ENCODE results near the gene ACAP2.

ACAP2 gene

DNA sequence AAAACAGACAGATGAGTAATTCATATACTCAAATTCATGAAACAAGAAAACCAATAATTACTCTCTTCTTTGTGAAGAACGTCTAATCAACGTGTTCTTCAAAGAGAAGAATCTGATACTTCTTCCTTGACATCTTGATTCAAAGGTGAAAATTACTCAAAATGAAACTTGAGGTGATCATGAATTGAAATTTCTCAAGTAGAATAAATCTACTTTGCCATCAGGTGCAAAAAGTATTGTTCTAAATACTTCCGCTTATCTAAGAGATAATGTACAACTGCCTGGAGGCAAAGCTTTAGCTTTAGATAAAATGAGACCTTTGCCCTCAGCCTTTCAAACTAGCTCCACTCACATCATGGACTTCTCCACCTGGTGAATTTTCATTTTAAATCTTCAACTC is 158.0 kb downstream of the ACAP2 start:
- no peak overlapping the region for H3K27ac ChIP-seq
- TF ChIP-seq ZFX (IDR thresholded peaks at IDR 0.05): no peak
- TF ChIP-seq, protein P1, sequence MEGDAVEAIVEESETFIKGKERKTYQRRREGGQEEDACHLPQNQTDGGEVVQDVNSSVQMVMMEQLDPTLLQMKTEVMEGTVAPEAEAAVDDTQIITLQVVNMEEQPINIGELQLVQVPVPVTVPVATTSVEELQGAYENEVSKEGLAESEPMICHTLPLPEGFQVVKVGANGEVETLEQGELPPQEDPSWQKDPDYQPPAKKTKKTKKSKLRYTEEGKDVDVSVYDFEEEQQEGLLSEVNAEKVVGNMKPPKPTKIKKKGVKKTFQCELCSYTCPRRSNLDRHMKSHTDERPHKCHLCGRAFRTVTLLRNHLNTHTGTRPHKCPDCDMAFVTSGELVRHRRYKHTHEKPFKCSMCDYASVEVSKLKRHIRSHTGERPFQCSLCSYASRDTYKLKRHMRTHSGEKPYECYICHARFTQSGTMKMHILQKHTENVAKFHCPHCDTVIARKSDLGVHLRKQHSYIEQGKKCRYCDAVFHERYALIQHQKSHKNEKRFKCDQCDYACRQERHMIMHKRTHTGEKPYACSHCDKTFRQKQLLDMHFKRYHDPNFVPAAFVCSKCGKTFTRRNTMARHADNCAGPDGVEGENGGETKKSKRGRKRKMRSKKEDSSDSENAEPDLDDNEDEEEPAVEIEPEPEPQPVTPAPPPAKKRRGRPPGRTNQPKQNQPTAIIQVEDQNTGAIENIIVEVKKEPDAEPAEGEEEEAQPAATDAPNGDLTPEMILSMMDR (conservative IDR thresholded peaks at IDR 0.05): no peak

DNA sequence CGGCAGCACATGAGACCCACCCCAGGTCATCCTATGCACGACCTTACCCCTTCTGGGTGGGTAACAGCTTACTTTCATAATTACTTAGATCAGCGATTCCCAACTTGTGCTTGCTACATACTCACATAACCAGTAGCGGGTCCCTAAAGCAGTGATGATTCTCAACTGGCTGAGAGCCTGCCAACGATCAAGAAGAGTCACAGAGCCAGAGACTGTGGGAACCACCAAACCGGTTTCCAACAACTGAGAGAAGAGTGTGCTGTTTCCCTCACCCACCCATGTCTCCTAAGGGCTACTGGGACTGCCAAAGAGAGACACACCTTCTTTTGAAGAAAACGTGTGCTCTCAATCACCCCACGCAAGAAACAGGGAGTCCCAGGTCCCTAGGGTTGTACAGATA is 159.9 kb downstream of the ACAP2 start:
- TF ChIP-seq ZFX (IDR thresholded peaks at IDR 0.05): no peak
- TF ChIP-seq, protein P1 (conservative IDR thresholded peaks at IDR 0.05): no peak

DNA sequence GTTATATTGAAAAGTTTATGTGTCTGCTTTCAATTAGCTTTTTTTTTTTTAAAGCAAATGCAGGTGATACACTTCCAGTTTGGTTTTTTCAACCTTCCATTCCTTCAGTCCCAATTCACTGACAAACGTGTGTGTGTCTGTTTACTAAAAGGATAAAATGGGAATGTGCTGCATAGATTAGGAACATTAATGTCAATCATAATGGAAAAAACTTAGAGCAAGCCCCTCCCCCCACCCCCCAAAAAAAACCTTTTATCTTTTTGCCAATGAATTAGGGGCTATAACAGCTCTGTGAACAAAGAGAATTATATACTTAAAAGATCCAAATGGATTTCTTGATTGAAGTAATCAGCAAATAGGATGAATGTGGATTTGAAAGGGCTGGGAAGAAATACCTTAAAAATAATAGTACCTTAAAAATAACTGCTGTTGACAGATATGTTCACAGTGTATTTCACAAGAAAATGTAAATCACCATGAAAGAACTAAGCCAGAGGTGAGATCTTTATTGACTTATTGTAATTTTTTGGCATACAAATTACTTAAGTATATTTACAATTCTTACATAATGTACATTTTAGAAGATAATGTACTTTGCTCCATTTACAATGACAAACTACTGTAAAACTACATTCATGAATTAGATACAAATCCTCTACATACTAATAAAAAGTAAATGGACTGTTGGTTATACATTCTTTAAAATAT is 168.4 kb downstream of the ACAP2 start:
- TF ChIP-seq ZFX (IDR thresholded peaks at IDR 0.05): no peak
- TF ChIP-seq, protein P1 (conservative IDR thresholded peaks at IDR 0.05): no peak
- no peak overlapping the region for H3K27ac ChIP-seq

More for the DNA sequence above, 159.9 kb downstream of the ACAP2 start:
- H3K27ac ChIP-seq: no peak overlapping the region

DNA sequence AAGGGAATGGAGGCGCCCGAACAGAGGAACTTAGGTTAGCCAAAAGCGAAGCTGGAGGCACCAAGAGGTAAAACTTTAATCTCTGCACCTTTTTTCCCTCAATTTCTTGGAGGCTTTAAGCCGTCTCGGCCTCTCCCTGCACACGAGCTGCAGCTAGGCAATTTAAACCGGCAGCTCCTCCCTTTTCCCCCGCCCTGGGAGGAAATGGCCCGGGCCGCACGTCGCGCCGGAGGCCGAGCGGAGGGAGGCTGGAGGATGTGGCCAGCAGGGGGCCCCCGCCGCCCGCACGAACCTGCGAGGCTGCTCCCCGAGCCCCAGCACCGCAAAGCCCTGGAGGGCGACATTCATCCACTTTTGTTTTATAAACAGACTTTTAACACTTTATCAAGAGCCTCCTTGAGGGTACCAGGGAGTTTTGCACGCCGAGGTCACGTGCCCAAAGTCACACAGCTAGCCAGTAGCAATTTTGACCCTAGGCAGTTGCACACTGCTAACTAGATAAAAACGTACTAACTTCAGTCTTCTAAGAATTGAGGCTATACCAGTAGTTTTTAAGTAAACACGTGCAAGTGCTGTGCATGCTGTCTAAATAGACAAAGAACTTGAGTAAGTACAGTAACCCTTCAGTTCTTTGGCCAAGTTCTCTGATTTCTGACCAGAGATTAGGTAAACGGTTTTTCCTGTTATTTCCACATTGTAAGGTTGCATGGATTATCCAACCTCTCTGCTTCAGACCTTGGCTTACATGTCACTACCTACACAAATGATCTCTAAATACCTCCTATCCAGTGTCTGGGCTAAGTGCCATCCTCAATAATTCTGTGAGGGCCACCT is 171.2 kb downstream of the ACAP2 start:
- peak overlapping the region; percentile 77 for H3K27ac ChIP-seq
- TF ChIP-seq, protein P1 (conservative IDR thresholded peaks at IDR 0.05): peak; percentile 98
- TF ChIP-seq ZFX (IDR thresholded peaks at IDR 0.05): no peak

DNA sequence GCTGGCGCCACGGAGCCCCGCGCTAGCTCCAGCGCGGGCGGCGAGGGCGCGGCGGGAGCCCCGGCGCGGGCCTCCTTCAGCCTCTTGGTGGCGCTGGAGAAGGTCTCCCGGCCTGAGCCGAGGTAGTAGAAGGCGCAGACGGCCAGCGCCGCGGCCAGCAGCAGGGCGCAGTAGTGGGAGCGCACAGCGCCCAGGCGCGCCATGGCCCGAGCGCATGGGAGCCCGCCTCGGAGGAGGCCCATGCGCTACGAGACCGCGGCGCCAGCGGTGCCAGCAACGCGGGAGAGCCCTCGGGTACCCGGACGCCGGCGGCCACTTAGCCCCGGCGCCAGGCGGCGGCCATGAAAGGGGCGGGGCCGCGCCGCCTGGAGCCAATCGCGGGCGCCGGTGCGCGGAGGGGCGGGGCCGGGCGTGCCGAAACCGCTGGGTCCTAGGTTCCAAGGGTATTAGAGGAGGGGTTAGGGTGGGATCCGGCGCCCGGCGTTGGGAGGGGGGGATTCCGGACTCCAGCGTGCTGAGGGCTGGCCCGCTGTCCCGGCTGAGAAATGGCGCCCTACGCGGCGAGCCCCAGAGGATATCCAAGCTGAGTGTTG is 171.9 kb downstream of the ACAP2 start, which contains the start of gene XXYLT1:
XXYLT1 (minus strand) TSS at position 343 of the 593 bp plus-strand sequence; CDS start at position 242, 101 bp downstream.
- TF ChIP-seq, protein P1 (conservative IDR thresholded peaks at IDR 0.05): peak; percentile 54; the same call in 1 of the 2 replicates
- peak; percentile 96 for TF ChIP-seq ZFX (IDR thresholded peaks at IDR 0.05)

DNA sequence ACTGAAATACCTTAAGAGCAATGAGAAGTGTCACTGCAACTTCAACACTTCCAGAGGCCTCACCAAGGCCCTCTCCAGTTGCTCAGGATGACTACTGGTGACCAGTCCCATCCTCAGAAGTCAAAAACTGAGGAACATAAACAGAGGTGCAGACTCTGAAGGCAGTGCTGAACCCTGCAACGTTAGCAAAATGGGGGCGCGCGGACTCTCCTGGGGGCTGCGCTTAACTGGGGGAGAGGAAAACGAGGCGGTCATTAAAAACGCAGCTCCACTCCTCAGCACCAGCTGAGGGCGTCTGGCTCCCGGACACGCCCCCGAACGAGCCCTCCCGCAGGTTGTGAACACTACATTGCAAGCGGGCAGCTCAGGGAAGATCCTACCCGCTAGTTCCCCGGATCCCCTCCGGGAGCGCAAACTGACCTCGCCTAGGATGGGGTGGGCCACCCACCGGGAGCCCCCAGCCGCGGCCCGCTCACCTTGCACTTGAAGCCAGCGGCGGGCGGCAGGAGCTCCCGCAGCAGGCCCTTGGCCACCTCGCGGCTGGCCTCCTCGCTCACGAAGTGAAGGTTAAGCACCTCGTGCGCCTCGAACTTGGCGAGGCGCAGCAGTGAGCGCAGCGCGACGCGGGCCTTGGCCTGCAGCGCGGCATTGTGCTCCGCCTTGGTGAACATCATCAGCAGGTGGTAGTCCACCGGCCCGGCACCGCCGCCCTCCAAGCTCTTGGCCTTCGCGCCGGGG is 172.6 kb downstream of the ACAP2 start:
- H3K27ac ChIP-seq: peak overlapping the region; percentile 77
- TF ChIP-seq, protein P1 (conservative IDR thresholded peaks at IDR 0.05): peak; percentile 28
- no peak for TF ChIP-seq ZFX (IDR thresholded peaks at IDR 0.05)

More for the DNA sequence above, 171.9 kb downstream of the ACAP2 start, which contains the start of gene XXYLT1:
- H3K27ac ChIP-seq: peak within 1 kb of the TSS; percentile 77
